ENCODE results near the gene ABHD12B.
"Not testable (repeated sequence)": the region's sequence is repeated elsewhere in the genome, so short reads cannot be mapped to it uniquely, and the experiment has no call there.

Gene ABHD12B

DNA sequence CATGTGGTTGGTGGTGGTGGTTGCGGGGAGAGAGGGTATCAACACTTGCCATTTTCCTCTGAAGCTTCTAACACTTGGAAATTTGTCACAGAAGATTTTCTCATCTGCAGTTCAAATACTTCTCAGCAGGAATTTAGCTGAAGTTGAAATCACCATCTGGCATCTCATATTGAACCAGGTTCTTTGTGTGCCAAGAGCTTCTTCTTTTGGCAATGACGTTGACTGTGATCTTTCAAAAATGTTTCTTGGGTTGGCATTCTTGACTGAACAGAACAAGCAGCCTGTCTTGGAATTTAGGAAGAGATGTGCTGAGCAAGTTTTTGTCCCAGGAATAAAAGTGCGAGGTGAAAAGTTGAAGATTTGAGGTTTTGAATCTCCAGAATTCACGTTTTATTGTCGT is 32.2 kb upstream of the ABHD12B start:
- DNase-seq (ENCODE audit: low spot score): no peak

GRCh38 chr14:50844391-50844790 is 27.5 kb upstream of the ABHD12B start:
- DNase-seq (ENCODE audit: low spot score): no peak

GRCh38 chr14:50845166-50845565 is 26.7 kb upstream of the ABHD12B start:
- DNase-seq (ENCODE audit: low spot score): no peak

DNA sequence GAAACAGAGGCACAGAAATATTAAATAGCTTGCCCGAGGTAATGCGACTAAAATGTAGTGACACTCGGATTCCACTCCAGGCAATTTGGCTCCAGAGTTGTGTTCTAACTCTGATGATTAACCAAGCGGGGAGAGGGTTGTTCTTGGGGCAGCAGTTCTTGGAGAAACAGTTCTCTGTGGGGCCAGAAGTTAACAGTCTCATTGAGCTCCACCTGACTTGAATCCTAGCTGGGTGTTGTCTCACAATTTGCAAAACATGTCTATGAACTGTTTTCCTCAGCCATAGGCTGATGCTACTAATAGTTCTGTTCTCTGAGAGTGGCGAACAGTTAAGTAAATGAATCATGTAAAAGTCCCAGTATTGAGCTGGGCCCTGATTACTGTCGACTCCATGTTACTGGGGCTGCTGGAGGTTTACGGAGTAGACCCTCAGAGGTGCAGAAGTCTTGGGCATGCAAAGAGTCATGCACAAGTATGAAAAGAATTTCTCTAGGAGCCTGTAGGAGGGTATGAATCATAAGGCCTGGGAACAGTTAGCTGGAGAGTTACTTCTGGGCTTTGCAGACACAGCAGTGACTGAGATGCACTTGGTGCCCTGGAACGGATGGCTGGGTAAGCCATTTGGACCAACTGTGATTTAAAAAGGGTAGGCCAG is 25.5 kb upstream of the ABHD12B start:
- DNase-seq (ENCODE audit: low spot score): peak; percentile 85

DNA sequence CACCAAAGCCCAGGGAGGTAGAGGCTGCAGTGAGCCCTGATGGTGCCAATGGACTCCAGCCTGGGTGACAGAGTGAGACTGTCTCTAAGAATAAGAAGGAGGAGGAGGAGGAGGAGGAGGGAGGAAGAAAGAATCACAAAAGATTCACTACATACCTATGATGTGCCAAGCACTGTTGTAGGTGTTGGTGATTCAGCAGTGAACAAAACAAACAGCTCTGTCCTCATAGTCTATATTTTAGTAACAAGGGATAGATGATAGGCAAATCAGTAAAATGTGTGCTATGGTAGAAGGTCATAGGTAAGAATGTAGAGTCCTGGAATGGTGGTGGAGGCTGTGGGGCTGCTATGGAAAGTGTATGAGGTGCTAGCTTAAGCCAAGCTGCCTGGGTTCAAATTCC is 18.0 kb upstream of the ABHD12B start:
- no peak for DNase-seq (ENCODE audit: low spot score)

DNA sequence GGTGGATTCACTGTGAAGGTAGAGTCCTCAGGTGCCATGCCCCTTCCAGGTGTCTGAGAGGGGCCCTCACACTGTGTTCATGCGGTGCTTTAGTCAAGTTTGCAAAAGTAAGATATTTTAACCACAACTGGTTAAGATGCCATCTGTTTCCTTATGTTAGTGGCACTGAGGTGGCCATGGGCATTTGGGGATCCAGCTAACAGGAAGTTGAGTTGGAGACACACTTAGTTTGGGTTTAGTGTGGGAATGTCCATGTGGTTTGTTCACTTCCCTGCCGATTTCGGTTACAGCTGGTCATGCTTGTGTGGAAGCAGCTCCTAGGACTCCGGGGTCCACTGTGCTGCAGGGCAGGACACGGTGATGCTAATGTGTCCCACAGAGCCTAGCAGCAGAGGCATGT is 17.3 kb upstream of the ABHD12B start:
- no peak for DNase-seq (ENCODE audit: low spot score)

GRCh38 chr14:50855558-50855957 is 16.3 kb upstream of the ABHD12B start:
- DNase-seq (ENCODE audit: low spot score): no peak

- DNase-seq (ENCODE audit: low spot score): no peak
Measured at GRCh38 chr14:50856660-50857059, 15.2 kb upstream of the ABHD12B start.

DNA sequence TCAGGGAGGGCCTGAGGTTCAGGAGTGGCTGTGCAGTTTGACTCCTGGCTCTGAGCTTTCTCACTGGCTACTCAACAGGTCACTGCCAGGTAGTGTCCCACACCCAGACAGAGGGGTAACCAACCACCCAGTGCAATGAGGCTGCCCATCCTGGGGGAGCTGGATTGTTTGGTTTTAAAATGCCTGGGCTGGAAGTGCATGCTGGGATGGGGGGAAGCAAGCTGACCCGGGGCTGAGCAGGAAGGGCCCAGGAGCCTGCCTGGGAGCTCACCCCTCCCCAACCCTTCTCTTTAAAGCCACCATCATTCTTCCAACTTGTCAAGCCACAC is 12.6 kb upstream of the ABHD12B start:
- DNase-seq (ENCODE audit: low spot score): peak; percentile 42

DNA sequence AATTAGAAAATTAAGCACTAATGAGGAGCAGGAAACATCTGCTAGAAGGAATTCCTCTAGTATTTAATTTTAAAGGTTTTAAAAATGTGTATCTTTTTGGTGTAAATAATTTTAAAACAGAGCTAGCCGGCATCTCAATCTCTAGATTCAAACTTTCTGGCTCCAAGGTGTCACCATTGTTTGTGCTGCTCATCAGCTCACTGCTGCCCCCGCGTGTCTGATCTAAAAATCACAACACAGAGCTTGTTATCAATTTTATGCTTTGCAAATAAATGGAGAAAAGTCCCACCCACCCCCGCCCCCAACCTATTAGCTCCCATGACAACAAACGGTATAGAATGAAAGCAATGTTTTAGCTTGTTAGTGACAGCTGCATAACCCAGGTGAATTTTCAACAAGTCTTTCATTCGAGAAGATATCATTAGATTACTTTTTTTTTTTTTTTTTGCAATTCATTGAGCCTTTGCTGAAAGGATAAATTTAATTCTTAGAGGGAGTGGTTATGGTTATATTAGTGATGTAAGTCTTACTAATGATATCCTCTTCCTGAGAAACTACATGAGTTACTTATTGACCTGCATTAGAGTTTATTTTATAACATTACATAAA is 11.3 kb upstream of the ABHD12B start:
- DNase-seq (ENCODE audit: low spot score): peak; percentile 85

GRCh38 chr14:50862036-50862570 is 9.8 kb upstream of the ABHD12B start:
- no peak for DNase-seq (ENCODE audit: low spot score)

- no peak for DNase-seq (ENCODE audit: low spot score)
Measured at GRCh38 chr14:50864237-50864636, 7.6 kb upstream of the ABHD12B start.

- no peak for DNase-seq (ENCODE audit: low spot score)
Measured at GRCh38 chr14:50864946-50865345, 6.9 kb upstream of the ABHD12B start.

DNA sequence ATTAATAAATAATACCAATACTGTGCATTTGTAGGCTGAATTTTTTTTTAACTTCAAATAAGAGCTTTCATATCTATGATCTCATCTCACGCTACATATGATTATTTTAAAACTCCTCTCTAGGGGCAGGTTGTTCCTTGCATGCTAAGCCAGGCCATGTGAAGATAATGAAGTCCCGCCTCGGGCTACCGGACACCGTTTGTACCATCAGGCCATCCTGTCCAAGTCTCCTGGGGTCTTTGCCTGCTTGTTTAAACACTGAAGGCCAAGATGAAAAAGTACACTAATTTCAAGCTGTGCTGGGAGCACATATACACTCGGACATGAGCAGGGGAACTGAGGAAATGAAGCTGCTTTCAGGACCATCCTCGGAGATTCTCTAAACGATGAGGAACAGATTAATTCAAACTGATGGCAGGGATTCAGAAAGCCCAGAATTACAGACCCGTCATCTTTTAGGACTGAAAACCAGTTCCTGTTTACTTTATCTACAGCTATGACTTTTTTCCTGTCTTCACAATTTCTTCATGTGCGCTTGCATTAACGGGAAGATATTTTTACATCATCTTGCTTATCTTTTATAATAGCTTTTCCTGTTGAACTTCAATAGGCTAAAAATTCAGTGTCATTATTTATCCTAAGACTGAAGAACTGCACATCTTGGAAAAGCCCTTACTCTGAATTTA is 6.3 kb upstream of the ABHD12B start:
- DNase-seq (ENCODE audit: low spot score): no peak

GRCh38 chr14:50871228-50871627 is 625 bp upstream of the ABHD12B start:
- no peak for DNase-seq (ENCODE audit: low spot score)

- DNase-seq (ENCODE audit: low spot score): no peak
Measured at GRCh38 chr14:50874757-50875156, 2.9 kb downstream of the ABHD12B start.

- DNase-seq (ENCODE audit: low spot score): peak; percentile 52
Measured at GRCh38 chr14:50875359-50876070, 3.7 kb downstream of the ABHD12B start.

DNA sequence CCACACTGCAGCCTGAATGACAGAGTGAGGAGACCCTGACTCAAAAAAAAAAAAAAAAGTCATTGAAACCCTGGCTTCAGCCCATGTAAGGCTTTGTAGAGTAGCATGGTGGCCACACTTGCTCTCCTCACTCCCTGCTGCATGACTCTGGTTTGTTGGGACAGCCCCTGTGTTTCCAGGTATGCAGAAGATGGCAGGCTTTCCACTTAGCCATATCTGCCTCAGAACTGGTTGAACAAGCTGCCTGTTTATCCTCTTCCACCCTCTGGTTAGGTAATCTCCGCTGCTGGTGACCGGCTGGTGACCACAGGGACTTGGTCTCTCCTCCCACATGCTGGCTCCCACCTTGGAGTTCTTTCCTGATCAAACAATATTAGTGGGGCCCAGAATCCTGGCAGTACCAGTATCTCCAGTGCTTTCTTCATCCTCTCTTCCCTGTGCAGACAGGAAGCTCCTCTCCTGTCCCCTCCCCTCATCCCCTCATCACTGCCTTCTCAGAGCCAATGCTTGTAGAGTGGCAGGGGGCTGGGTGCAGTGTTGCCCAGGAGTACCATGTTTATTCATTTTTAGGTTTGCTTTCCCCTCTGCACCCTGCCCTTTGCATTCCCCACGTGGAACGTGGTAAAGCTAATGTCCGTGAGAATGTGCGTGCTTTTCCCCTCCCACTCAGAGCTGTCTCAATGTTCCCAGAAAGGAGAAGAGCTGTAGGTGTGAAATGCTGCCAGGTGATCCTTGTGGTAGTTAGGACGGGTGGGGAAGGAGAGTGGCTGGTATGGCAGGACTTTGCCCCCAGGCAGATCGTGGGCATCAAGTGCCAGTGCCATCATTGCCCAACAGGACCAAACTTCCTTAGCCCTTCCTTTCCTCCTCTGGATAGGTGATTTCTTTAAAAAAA is 11.3 kb downstream of the ABHD12B start:
- no peak for DNase-seq (ENCODE audit: low spot score)

- no peak for DNase-seq (ENCODE audit: low spot score)
Measured at GRCh38 chr14:50883827-50884197, 12.0 kb downstream of the ABHD12B start.

- no peak for DNase-seq (ENCODE audit: low spot score)
Measured at GRCh38 chr14:50887476-50887875, 15.6 kb downstream of the ABHD12B start.

DNA sequence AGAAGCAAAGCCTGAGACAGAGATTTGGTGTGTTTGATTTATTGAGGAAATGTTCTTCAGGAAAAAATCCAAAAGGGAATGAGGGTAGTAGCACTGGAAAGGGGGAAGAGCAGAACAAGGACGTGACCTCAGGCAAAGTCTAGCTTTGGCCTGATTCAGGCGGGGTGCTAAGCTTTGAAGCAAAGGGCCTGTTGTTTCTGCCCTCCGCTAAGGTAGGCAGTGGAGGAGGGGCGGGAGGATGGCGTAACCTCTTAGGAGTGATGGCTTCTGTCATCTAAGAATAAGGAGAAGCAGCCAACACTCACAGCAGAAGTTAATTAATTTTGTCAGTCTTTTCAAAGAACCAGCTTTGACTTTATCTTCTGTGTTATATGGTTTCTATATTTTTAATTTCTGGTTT is 20.4 kb downstream of the ABHD12B start:
- no peak for DNase-seq (ENCODE audit: low spot score)

DNA sequence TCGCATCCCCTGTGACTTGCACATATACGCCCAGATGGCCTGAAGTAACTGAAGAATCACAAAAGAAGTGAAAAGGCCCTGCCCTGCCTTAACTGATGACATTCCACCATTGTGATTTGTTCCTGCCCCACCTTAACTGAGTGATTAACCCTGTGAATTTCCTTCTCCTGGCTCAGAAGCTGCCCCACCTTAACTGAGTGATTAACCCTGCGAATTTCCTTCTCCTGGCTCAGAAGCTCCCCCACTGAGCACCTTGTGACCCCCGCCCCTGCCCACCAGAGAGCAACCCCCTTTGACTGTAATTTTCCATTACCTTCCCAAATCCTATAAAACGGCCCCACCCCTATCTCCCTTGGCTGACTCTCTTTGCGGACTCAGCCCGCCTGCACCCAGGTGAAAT is 24.6 kb downstream of the ABHD12B start:
- DNase-seq (ENCODE audit: low spot score): not testable (repeated sequence)
